Heart right ventricle (tissue), 16 donors: Measurements from ENCODE around the gene ST6GALNAC5. TPM values are rescaled to one million over a fixed set of nuclear protein-coding genes. Genes with fewer than 3 reads are reported as not detected.

Source experiments
- ATAC-seq, 8 donors: fragments of 200-7000 bp; cut with Tn5 transposase; one replicate each; pipeline ENCODE4 v1.9.1; 2020; ENCODE audit warnings: mild to moderate bottlenecking in 8 of 8, moderate library complexity in 8 of 8, moderate number of reproducible peaks in 1 of 8
- DNase-seq, 2 donors: peaks; one replicate each; pipeline ENCODE4 v3.0.0-alpha.2; 2020
- H3K27ac ChIP-seq, 10 donors: fragments of 200-600 bp; sonication (generic) in 2 of 10; one replicate each; pipeline versions ENCODE4 v1.5.0 to v1.8.0; 2020 to 2022; ENCODE audit warnings: mild to moderate bottlenecking in 3 of 10
- H3K27me3 ChIP-seq, 7 donors: fragments of 200-600 bp; one replicate each; pipeline ENCODE4 v1.8.0; 2021 to 2022; ENCODE audit warnings: mild to moderate bottlenecking in 2 of 7
- H3K36me3 ChIP-seq, 9 donors: fragments of 200-600 bp; sonication (generic) in 1 of 9; one replicate each; pipeline versions ENCODE4 v1.5.0 to v1.8.0; 2020 to 2022; ENCODE audit warnings: mild to moderate bottlenecking in 2 of 9
- H3K4me1 ChIP-seq, 9 donors: fragments of 200-600 bp; sonication (generic) in 1 of 9; one replicate each; pipeline versions ENCODE4 v1.5.0 to v1.8.0; 2020 to 2022; ENCODE audit warnings: mild to moderate bottlenecking in 4 of 9
- H3K4me3 ChIP-seq, 10 donors: fragments of 200-600 bp; sonication (generic) in 2 of 10; one replicate each; pipeline versions ENCODE4 v1.5.0 to v1.8.0; 2020 to 2022; ENCODE audit warnings: mild to moderate bottlenecking in 7 of 10, moderate library complexity in 2 of 10
- H3K9me3 ChIP-seq, 11 donors: fragments of 200-600 bp in 10 of 11; sonication (generic) in 2 of 11; one replicate each; pipeline versions ENCODE4 v1.5.0 to v1.8.0; 2013 to 2022; ENCODE audit warnings: mild to moderate bottlenecking in 2 of 11, control low read depth in 1 of 11, moderate library complexity in 1 of 11
- CTCF ChIP-seq, 9 donors: fragments of 200-600 bp; sonication (generic) in 2 of 9; IDR thresholded peaks; one replicate each; pipeline versions ENCODE4 v1.5.0 to v1.8.0; 2021 to 2022; ENCODE audit warnings: antibody characterized with exemption in 9 of 9, mild to moderate bottlenecking in 5 of 9, moderate library complexity in 1 of 9
- WGBS, 2 donors: extraction: QIAGEN DNeasy Blood & Tissue Kit; methylation state at CpG; one replicate each; pipeline ENCODE4 v1.1.7; 2013; ENCODE audit warnings: inconsistent platforms in 1 of 2; 5-methylcytosine and 5-hydroxymethylcytosine counted together
- intact Hi-C, 10 donors: fragments of 100-400 bp; cut with DNase I; formaldehyde crosslinking; loops; one replicate each; pipeline versions ENCODE4 v1.11.1 to v1.14.2; 2022
- polyA plus RNA-seq, 2 donors: library from polyadenylated mRNA; stranded (reverse); fragments of 200-250 nt; gene quantifications; one replicate each; pipeline ENCODE4 v1.2.3, GENCODE V29; 2013
- total RNA-seq, 10 donors: library from RNA; stranded (reverse); fragmentation: NEBNext Ultra II Directional in 3 of 10; extraction: Animal tissue kit (Norgen Biotek cat#: 25700) in 3 of 10; gene quantifications; one replicate each; pipeline versions ENCODE4 v1.2.1 to v1.2.4, GENCODE V29; 2021 to 2023
- donor health status: Arrhythmogenic right ventricular cardiomyopathy.
- donor health status: ischemic (EF 13 %, LVEDD 7.1; RV severe dilation, severe dysfunction).
- donor health status: healthy with polysubstance abuse.
- donor health status: DM: no; HTN: yes; CAD: no.
- donor health status: DM: no; HTN: no; CAD: no.
- donor health status: ischemic (EF 25% LVEDD 6.9; RV normal size, moderate dysfunction).
- donor health status: ischemic (EF 25% LVEDD 5.7; RV mildly dilated, moderate dysfunction).
- donor health status: healthy.
- donor health status: DM: yes; HTN: yes; CAD: no.
- donor health status: Ischemic cardiomyopathy.
- donor health status: ischemic (EF 35%, LVEDD 5.7; RV mildly dilated, moderate dysfunction).
- donor health status: nonischemic (EF 11% LVEDD 7.7; RV severe dilation, severe dysfunction).
- donor health status: DM: yes; HTN: yes; CAD: no.
- donor health status: PGD.
- donor health status: ischemic (EF 29% LVEDD 5.4; RV normal size, mild dysfunction).
- donor health status: nonischemic (EF 23%, LVEDD 6.1; RV moderate dilation, normal function).

The ST6GALNAC5 gene
- total and polyA plus RNA-seq, 12 donors, result 0.17 to 1.3 (median 0.35) TPM; not detected in 2

GRCh38 chr1:76826072-76826845 lies 41.0 kb upstream of the ST6GALNAC5 start:
- H3K9me3 ChIP-seq, result no peaks in the 10 kb centered on the region
- 70 to 76% methylated on average over 4 of the region's 4 CpGs for WGBS, 2 donors
- H3K4me3 ChIP-seq, result no peak overlapping the region
- no peaks in the 10 kb centered on the region for H3K36me3 ChIP-seq
- intact Hi-C loops, result no loop called here
- no peaks in the 10 kb centered on the region for H3K4me1 ChIP-seq
- no peak overlapping the region for H3K27ac ChIP-seq
- no peak for TF ChIP-seq CTCF (IDR thresholded peaks at IDR 0.05)
- ATAC-seq (no peak), DNase-seq (no peak)
- peaks cover 0 to 7% (median 0%) of the 10 kb centered on the region in 7 donors for H3K27me3 ChIP-seq

GRCh38 chr1:76827066-76827465 lies 40.2 kb upstream of the ST6GALNAC5 start:
- Histone ChIP-seq H3K4me3 (no peak overlapping the region), H3K4me1 (no peaks in the 10 kb centered on the region), H3K27ac (no peak overlapping the region), H3K9me3 (no peaks in the 10 kb centered on the region), H3K36me3 (no peaks in the 10 kb centered on the region), H3K27me3 (peaks cover 0 to 7% (median 0%) of the 10 kb centered on the region in 7 donors)
- no peak for DNase-seq
- intact Hi-C loops, result no loop called here
- no peak for ATAC-seq
- TF ChIP-seq CTCF (IDR thresholded peaks at IDR 0.05), result no peak
- 63 to 68% methylated on average over 2 of the region's 2 CpGs for WGBS, 2 donors

- WGBS, 2 donors, result 15 to 19% methylated on average over 6 of the region's 6 CpGs
- H3K4me3 ChIP-seq, result no peak overlapping the region
- ATAC-seq (no peak), DNase-seq (no peak)
- H3K9me3 ChIP-seq, result peaks cover 0 to 8% (median 0%) of the 10 kb centered on the region in 11 donors
- peaks cover 0 to 5% (median 0%) of the 10 kb centered on the region in 7 donors for H3K27me3 ChIP-seq
- H3K27ac ChIP-seq, result no peak overlapping the region
- H3K36me3 ChIP-seq, result no peaks in the 10 kb centered on the region
- intact Hi-C loops, result no loop called here
- no peak for TF ChIP-seq CTCF (IDR thresholded peaks at IDR 0.05)
- H3K4me1 ChIP-seq, result no peaks in the 10 kb centered on the region
Observed at GRCh38 chr1:76830373-76830772, 36.9 kb upstream of the ST6GALNAC5 start.

GRCh38 chr1:76832521-76832920 lies 34.8 kb upstream of the ST6GALNAC5 start:
- no peak for DNase-seq
- H3K27me3 ChIP-seq, result peaks cover 0 to 4% (median 0%) of the 10 kb centered on the region in 7 donors
- H3K4me3 ChIP-seq, result no peak overlapping the region
- no peaks in the 10 kb centered on the region for H3K4me1 ChIP-seq
- H3K9me3 ChIP-seq, result peaks cover 0 to 8% (median 0%) of the 10 kb centered on the region in 11 donors
- no peak for ATAC-seq
- no peak for TF ChIP-seq CTCF (IDR thresholded peaks at IDR 0.05)
- intact Hi-C loops, result no loop called here
- H3K27ac ChIP-seq, result no peak overlapping the region
- H3K36me3 ChIP-seq, result no peaks in the 10 kb centered on the region
